Left lung (tissue), 10 donors: ENCODE data around the gene TRAF7. TPM values are rescaled to one million over a fixed set of nuclear protein-coding genes. Genes with fewer than 3 reads are reported as not detected.
A peak's percentile ranks its signal among the peaks of the same experiment; 100 is the strongest.

ENCODE experiments used
- ATAC-seq: fragments of 200-7000 bp; cut with Tn5 transposase; one replicate; pipeline ENCODE4 v1.9.1; 2020; ENCODE audit warnings: moderate library complexity
- DNase-seq, 4 donors: peaks; one replicate each; pipeline ENCODE4 v3.0.0-alpha.2; 2013 to 2020
- H3K27ac ChIP-seq, 2 donors: fragments of 200-600 bp; sonication (generic) in 1 of 2; one replicate each; pipeline versions ENCODE4 v1.5.0 to v1.8.0; 2020 to 2021
- H3K27me3 ChIP-seq, 2 donors: fragments of 200-600 bp; sonication (generic) in 1 of 2; one replicate each; pipeline versions ENCODE4 v1.5.0 to v1.8.0; 2020 to 2021
- H3K36me3 ChIP-seq, 2 donors: fragments of 200-600 bp; sonication (generic) in 1 of 2; one replicate each; pipeline versions ENCODE4 v1.5.0 to v1.8.0; 2020 to 2021
- H3K4me1 ChIP-seq, 2 donors: fragments of 200-600 bp; one replicate each; pipeline ENCODE4 v1.8.0; 2021
- H3K4me3 ChIP-seq, 2 donors: fragments of 200-600 bp; sonication (generic) in 1 of 2; one replicate each; pipeline versions ENCODE4 v1.5.0 to v1.8.0; 2020 to 2021; ENCODE audit warnings: mild to moderate bottlenecking in 1 of 2
- H3K9me3 ChIP-seq, 2 donors: fragments of 200-600 bp; sonication (generic) in 1 of 2; one replicate each; pipeline versions ENCODE4 v1.5.0 to v1.8.0; 2020 to 2021
- CTCF ChIP-seq, 2 donors: fragments of 200-600 bp; sonication (generic) in 1 of 2; IDR thresholded peaks; one replicate each; pipeline versions ENCODE4 v1.5.0 to v1.8.0; 2021; ENCODE audit warnings: antibody characterized with exemption in 2 of 2
- intact Hi-C, 2 donors: fragments of 100-400 bp; cut with DNase I; formaldehyde crosslinking; loops; one replicate each; pipeline versions ENCODE4 v1.11.2 to v1.14.2; 2022
- polyA plus RNA-seq, 6 donors: library from polyadenylated mRNA; unstranded; fragments of 120-200 nt; gene quantifications; one replicate each; pipeline ENCODE4 v1.2.1, GENCODE V29; 2013; ENCODE audit not compliant: insufficient read length in 6 of 6
- total RNA-seq, 2 donors: library from RNA; stranded (reverse); fragmentation: NEBNext Ultra II Directional; extraction: Animal tissue kit (Norgen Biotek cat#: 25700); gene quantifications; one replicate each; pipeline ENCODE4 v1.2.1, GENCODE V29; 2021
- donor health status: DM: no; HTN: yes; CAD: no.
- donor health status: DM: no; HTN: no; CAD: no.

Gene TRAF7
- total and polyA plus RNA-seq, 8 donors, result 48.6 to 88.1 (median 55.0) TPM

- H3K36me3 ChIP-seq, result peaks cover 0 to 34% of the 10 kb centered on the region in 2 donors
- ATAC-seq, result no peak
- intact Hi-C loops, result no loop called here
Observed at GRCh38 chr16:2213817-2214718, 58.5 kb downstream of the TRAF7 start.

GRCh38 chr16:2214719-2214968 is 59.1 kb downstream of the TRAF7 start, which contains the start of gene PGP:
PGP (minus strand) TSS chr16:2214840; CDS start chr16:2214777, 63 bp downstream.
- DNase-seq (no peak), ATAC-seq (peak; percentile 92)
- Histone ChIP-seq H3K36me3 (peaks cover 0 to 28% of the 10 kb centered on the region in 2 donors), H3K27me3 (no peaks in the 10 kb centered on the region), H3K4me1 (peaks cover 21 to 37% of the 10 kb centered on the region in 2 donors), H3K9me3 (no peaks in the 10 kb centered on the region), H3K27ac (peak within 1 kb of the TSS; percentile 93 to 96), H3K4me3 (peak within 1 kb of the TSS; percentile 69 to 87)
- TF ChIP-seq CTCF (IDR thresholded peaks at IDR 0.05), result no peak
- intact Hi-C loops, result no loop called here

More at GRCh38 chr16:2213817-2214718, 58.5 kb downstream of the TRAF7 start:
- Histone ChIP-seq H3K27ac (peak overlapping the region; percentile 26 to 84), H3K4me1 (peaks cover 21 to 37% of the 10 kb centered on the region in 2 donors), H3K27me3 (no peaks in the 10 kb centered on the region), H3K9me3 (no peaks in the 10 kb centered on the region), H3K4me3 (peak overlapping the region; percentile 69 to 87)
- DNase-seq, result peak in 1 of 4 donors; percentile 82
- TF ChIP-seq CTCF (IDR thresholded peaks at IDR 0.05), result no peak

GRCh38 chr16:2216330-2216729 is 60.7 kb downstream of the TRAF7 start:
- intact Hi-C loops, result no loop called here
- Histone ChIP-seq H3K4me1 (peaks cover 21 to 36% of the 10 kb centered on the region in 2 donors), H3K4me3 (no peak overlapping the region), H3K36me3 (peaks cover 0 to 12% of the 10 kb centered on the region in 2 donors), H3K9me3 (no peaks in the 10 kb centered on the region), H3K27me3 (no peaks in the 10 kb centered on the region), H3K27ac (no peak overlapping the region)
- TF ChIP-seq CTCF (IDR thresholded peaks at IDR 0.05), result no peak
- ATAC-seq (no peak), DNase-seq (no peak)

GRCh38 chr16:2223221-2223941 is 67.8 kb downstream of the TRAF7 start, which contains the start of gene E4F1:
E4F1 (plus strand) TSS chr16:2223591; CDS start chr16:2223614, 23 bp downstream.
- H3K36me3 ChIP-seq, result peaks cover 0 to 6% of the 10 kb centered on the region in 2 donors
- peak within 1 kb of the TSS; percentile 98 to 100 for H3K4me3 ChIP-seq
- H3K9me3 ChIP-seq, result no peaks in the 10 kb centered on the region
- ATAC-seq (peak; percentile 99), DNase-seq (peak; percentile 98 to 100 (median 100))
- no peaks in the 10 kb centered on the region for H3K27me3 ChIP-seq
- peaks cover 9 to 34% of the 10 kb centered on the region in 2 donors for H3K4me1 ChIP-seq
- H3K27ac ChIP-seq, result peak within 1 kb of the TSS; percentile 75 to 94
- TF ChIP-seq CTCF (IDR thresholded peaks at IDR 0.05), result peak in 1 of 2 donors; percentile 21
- intact Hi-C loops, result no loop called here
